HG03469 (cell line): ENCODE measurements around the gene SBNO2.

ENCODE experiments used
- ATAC-seq: cut with Tn5 transposase; IDR thresholded peaks from one replicate; pipeline ENCODE4 v1.9.1; 2021; ENCODE audit warnings: mild to moderate bottlenecking, moderate library complexity, moderate number of reproducible peaks; ENCODE audit not compliant: unreplicated experiment

Gene SBNO2

GRCh38 chr19:1063909-1064660 is 110.0 kb downstream of the SBNO2 start:
- ATAC-seq: no peak

- ATAC-seq: no peak
These were observed 110.8 kb downstream of the SBNO2 start for GRCh38 chr19:1063030-1063908.

- no peak for ATAC-seq
These were observed 111.6 kb downstream of the SBNO2 start for GRCh38 chr19:1062387-1063029.

GRCh38 chr19:1061987-1062386 is 112.1 kb downstream of the SBNO2 start:
- no peak for ATAC-seq

GRCh38 chr19:1060689-1061088 is 113.4 kb downstream of the SBNO2 start:
- ATAC-seq: no peak

- ATAC-seq: no peak
These were observed 116.0 kb downstream of the SBNO2 start for GRCh38 chr19:1058112-1058511.
